NCI-H446 treated with DMSO at 0.1 percent for 48 hours (cell line): ENCODE results near the gene SNU13.
"Not testable (repeated sequence)": the region's sequence is repeated elsewhere in the genome, so short reads cannot be mapped to it uniquely, and the experiment has no call there.

Experiments used
- DNase-seq: peaks from one replicate; lab custom pipeline; 2025; lab: John Stamatoyannopoulos, UW

Gene SNU13

GRCh38 chr22:41688365-41689211 lies at the start of gene SNU13:
Gene SNU13, minus strand, starts transcription at chr22:41688867. Its CDS starts 71 bp downstream, at chr22:41688796.
- DNase-seq = peak; percentile 70

DNA sequence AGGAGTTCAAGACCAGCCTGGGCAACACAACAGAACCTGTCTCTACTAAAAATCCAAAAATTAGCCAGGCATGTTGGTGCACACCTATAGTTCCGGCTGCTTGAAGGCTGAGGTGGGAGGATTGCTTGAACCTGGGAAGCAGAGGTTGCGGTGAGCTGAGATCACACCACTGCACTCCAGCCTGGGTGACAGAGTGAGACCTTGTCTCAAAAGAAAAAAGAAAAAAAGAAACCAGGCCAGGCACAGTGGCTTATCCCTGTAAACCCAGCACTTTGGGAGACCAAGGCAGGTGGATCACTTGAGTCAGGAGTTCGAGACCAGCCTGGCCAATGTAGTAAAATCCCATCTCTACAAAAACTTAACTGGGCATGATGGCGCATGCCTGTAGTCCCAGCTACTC lies 44.6 kb upstream of the SNU13 start:
- not testable (repeated sequence) for DNase-seq

DNA sequence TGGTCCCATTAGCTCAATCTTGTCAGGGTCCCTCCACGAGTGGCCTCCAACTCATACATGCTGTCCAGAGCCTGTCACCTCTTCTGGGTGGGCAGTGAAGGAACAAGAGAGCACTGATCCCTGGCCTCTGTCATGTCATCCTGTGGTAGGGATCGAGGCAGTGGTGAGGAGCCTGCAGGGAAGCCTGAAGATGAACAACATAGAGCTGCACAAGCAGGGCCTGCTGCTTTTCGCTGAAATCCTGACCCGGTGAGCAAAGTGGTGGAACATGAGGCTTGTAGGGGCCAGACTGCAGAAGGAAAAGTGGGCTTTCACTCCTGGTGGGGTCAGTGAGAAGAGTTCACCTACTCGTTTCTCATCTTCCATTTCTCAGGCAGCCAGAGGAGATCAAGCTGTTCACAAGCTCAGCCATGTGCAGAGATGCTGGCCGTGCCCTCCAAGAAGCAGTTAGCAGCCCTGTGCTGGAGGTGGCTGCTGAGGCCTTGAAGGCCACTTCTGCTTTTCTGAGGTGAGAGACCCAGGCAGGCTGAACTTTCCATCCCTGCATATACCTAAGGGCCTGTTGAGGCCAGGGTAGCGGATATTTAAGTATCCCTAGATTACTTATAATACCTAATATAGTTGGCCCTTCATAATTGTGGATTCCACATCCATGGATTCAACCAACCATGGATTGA lies 43.6 kb upstream of the SNU13 start:
- no peak for DNase-seq

- DNase-seq = no peak
These were observed 42.9 kb upstream of the SNU13 start for GRCh38 chr22:41731609-41732008.

- no peak for DNase-seq
These were observed 36.9 kb upstream of the SNU13 start for GRCh38 chr22:41725510-41726110.

DNA sequence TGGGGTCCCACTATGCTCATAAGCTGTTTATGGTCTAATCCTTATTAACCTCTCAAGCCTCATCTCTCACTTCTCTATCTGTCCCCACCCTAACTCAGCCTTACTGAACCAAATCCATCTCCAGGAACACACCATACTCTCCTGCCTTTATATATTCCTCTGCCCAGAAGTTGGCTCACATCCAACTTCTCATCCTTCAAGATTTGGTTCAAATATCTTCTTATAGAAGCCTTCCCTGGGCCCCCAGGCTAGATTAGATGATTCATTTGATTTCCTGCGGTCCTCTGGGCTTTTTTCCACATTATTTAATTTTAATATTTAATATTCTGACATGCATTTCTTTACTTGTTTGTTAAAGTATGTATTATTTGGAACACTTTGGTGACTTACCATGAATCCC lies 33.8 kb upstream of the SNU13 start:
- DNase-seq = no peak

DNA sequence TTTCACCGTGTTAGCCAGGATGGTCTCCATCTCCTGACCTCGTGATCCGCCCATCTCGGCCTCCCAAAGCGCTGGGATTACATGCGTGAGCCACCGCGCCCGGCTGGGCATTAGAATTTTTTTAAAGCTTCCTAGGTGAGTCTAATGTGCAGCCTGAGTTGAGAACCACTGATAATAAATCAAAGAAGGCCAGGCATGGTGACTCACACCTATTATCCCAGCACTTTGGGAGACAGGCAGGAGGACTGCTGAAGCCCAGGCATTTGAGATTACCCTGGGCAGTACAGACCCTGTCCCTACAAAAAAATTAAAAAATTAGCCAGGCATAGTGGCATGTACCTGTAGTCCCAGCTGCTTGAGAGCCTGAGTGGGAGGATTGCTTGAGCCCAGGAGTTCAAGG lies 24.3 kb upstream of the SNU13 start:
- DNase-seq = no peak

DNA sequence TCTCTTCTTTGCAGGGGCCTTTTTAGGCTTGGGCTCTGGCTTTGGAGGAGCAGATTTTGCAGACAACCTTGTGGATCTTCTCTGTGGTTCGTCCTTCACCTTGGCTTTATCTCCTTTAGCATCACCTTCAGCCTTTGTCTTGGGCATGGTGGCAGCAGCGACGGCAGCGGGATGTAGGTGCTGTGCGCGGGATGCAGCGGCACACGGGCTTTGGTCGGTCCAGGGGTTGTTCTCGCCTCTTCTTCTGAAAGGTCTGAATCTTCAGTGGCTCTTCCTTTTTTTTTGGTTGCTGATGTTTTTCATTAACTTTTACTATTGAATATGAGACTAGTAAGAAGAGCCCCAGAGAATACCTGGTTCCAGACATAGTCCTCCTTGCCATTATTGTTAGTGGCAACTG lies 20.7 kb upstream of the SNU13 start:
- no peak for DNase-seq

DNA sequence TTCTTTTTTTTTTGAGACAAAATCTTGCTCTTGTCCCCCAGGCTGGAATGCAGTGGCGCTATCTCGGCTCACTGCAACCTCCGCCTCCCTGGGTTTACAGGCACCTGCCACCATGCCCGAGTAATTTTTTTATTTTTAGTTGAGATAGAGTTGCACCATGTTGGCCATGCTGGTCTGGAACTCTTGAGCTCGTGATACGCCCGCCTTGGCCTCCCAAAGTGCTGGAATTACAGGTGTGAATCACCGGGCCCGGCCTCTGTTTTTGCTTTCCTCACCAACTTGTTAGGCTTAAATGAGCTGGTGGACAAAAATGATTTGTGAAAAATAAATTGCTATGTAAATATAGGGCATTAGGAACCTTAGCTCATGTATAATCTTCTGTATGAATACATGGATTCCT lies 14.1 kb upstream of the SNU13 start:
- no peak for DNase-seq

GRCh38 chr22:41700108-41700364 lies 11.4 kb upstream of the SNU13 start:
- DNase-seq = no peak

DNA sequence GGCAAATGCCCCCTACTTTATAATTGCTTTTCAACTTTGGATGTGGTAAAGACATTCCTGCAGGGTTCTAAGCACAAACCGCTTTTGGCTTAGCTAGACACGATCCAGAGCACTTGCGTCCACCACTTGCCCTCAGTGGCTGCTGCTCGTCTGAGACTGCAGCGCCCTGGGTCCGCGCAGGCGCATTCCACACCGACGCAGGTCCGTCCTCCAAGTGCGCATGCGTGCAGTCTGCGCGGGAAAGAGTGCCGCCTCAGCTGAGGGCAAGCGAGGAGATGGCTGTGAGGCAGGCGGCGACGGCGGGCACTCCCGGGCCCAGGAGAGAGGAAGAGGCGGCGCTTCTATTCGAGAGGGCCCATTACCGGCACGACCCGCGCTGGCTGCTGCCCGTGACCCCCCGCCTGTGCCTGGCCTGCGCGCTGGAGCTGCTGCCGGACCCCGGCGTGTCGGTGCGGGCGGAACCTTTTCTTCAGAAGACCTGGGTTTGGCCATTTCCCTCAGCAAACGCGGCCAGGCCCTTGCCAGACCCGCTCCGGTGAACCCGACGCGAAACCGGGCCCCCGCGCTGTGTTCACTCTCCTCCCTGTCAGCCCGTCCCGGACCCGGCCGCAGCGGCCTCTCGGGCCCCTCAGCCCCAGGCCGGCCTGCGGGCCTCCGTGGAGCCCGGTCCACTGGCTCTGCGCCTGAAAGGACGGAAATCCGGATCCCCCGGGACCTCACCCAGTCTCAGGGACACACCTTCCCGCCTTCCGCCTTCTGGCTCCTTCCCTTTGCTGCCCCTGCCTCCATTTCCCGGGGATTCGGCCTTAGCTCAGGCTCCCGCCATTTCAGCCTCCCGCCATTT lies 10.8 kb upstream of the SNU13 start, which contains the start of gene MEI1:
Gene MEI1, plus strand, starts transcription at position 240 of the 844 bp plus-strand sequence. Its CDS starts 36 bp downstream, at position 276.
- DNase-seq = no peak

- DNase-seq = peak; percentile 58
These were observed 8.6 kb upstream of the SNU13 start for GRCh38 chr22:41697126-41697775.

DNA sequence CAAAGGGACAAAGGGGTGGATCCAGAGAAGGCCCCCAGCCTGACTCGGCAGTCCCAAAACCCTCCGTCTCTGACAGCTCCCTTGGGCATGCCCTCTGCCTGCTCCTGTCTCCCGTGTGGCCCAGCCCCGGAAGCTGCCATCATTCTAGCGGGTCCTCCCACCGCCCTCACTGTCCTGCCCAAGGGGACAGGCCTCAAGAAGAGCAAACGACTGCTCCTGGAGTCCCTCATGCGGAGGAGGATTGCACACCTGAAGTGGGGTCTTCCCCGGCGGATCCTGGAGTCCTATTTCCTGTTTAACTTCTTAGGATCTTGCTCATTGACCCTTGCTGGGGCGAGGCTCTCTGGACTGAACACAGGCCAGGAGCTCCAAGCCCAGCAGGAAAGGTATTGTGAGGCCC lies 8.0 kb upstream of the SNU13 start:
- DNase-seq = no peak

DNA sequence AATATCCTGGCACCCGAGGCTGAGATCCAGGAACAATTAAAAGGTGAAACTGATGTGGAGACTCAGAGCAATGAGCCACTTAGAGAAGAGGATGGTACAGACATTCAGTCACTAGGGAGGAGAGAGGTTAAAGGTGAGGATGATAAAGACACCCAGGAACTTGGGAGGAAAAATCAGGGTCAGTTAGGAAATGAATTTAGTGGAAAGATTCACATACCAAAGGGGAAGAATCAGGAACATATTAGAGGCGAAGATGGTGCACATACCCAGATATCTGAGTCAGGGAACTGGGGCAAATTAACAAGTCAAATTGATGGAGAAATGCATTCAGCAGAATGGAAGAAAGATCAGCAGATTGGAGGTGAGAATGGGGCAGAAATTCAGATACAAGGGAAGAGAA lies 6.5 kb upstream of the SNU13 start:
- no peak for DNase-seq

GRCh38 chr22:41690476-41690875 lies 1.8 kb upstream of the SNU13 start:
- no peak for DNase-seq

GRCh38 chr22:41687901-41688364 lies 734 bp downstream of the SNU13 start:
- DNase-seq = no peak

DNA sequence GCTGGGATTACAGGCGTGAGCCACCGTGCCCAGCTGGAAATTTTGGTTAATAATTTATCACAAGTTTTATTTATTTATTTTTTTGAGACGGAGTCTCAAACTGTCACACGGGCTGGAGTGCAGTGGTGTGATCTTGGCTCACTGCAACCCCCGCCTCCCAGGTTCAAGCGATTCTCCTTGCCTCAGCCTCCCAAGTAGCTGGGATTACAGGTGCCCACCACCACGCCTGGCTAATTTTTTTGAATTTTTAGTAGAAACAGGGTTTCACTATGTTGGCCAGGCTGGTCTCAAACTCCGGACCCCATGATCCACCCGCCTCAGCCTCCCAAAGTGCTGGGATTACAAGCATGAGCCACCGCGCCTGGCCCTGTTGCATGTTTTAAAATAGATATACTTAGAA lies 1.8 kb downstream of the SNU13 start:
- DNase-seq = not testable (repeated sequence)

GRCh38 chr22:41684194-41684593 lies 4.5 kb downstream of the SNU13 start:
- DNase-seq = no peak

- DNase-seq = no peak
These were observed 5.1 kb downstream of the SNU13 start for GRCh38 chr22:41683616-41684015.

- no peak for DNase-seq
These were observed 5.6 kb downstream of the SNU13 start for GRCh38 chr22:41683052-41683451.

GRCh38 chr22:41682033-41682807 lies 6.4 kb downstream of the SNU13 start:
- peak; percentile 39 for DNase-seq
